Fibroblast of lung (primary cell): ENCODE measurements around the gene ARFGAP1. TPM values are rescaled to one million over a fixed set of nuclear protein-coding genes. Genes with fewer than 3 reads are reported as not detected.
A peak's percentile ranks its signal among the peaks of the same experiment; 100 is the strongest.

ENCODE experiments used
- DNase-seq, 2 donors: peaks; one replicate each; pipeline versions ENCODE4 v3.0.0 to v3.0.0-alpha.2; 2010; ENCODE audit warnings: low read depth in 2 of 2
- H2AFZ ChIP-seq: 2 replicates; pipeline ENCODE4 v1.5.1; 2012; ENCODE audit warnings: low read length, control low read depth, inconsistent platforms
- H3K27ac ChIP-seq: 2 replicates; pipeline ENCODE4 v1.5.1; 2011; ENCODE audit warnings: low read length, control low read depth; ENCODE audit not compliant: insufficient read depth
- H3K27me3 ChIP-seq: 2 replicates; pipeline ENCODE4 v1.5.1; 2011; ENCODE audit warnings: mild to moderate bottlenecking, low read length; ENCODE audit not compliant: control insufficient read depth, insufficient read depth
- H3K36me3 ChIP-seq: 2 replicates; pipeline ENCODE4 v1.5.1; 2011; ENCODE audit warnings: low read length; ENCODE audit not compliant: control insufficient read depth, insufficient read depth
- H3K4me1 ChIP-seq: 2 replicates; pipeline ENCODE4 v1.5.1; 2011; ENCODE audit warnings: low read length; ENCODE audit not compliant: control insufficient read depth, insufficient read depth; ENCODE audit errors: extremely low read depth
- H3K4me2 ChIP-seq: 2 replicates; pipeline ENCODE4 v1.5.1; 2011; ENCODE audit warnings: low read length, control low read depth; ENCODE audit not compliant: insufficient read depth; ENCODE audit errors: extremely low read depth
- H3K4me3 ChIP-seq, 4 experiments: fragments of 200-600 bp in 1 of 4; sonication (generic) in 1 of 4; replicated peaks in 1 of 4; 2 replicates each; pipeline ENCODE4 v1.5.1; 2011 to 2016; ENCODE audit warnings: low read length in 4 of 4, low read depth in 3 of 4, mild to moderate bottlenecking in 3 of 4, control low read depth in 2 of 4, inconsistent platforms in 1 of 4, mixed read lengths in 1 of 4; ENCODE audit not compliant: insufficient read depth in 1 of 4; ENCODE audit errors: control extremely low read depth in 1 of 4
- H3K79me2 ChIP-seq: 2 replicates; pipeline ENCODE4 v1.5.1; 2012; ENCODE audit warnings: mild to moderate bottlenecking, low read length, inconsistent platforms; ENCODE audit not compliant: control insufficient read depth, insufficient read depth
- H3K9ac ChIP-seq: 2 replicates; pipeline ENCODE4 v1.5.1; 2011; ENCODE audit warnings: mild to moderate bottlenecking, low read length, control low read depth; ENCODE audit not compliant: insufficient read depth
- H3K9me3 ChIP-seq: 2 replicates; pipeline ENCODE4 v1.5.1; 2012; ENCODE audit warnings: low read depth, low read length; ENCODE audit not compliant: control insufficient read depth, insufficient read depth
- H4K20me1 ChIP-seq: 2 replicates; pipeline ENCODE4 v1.5.1; 2011; ENCODE audit warnings: low read length; ENCODE audit not compliant: control insufficient read depth, insufficient read depth; ENCODE audit errors: extremely low read depth
- EZH2 ChIP-seq: IDR thresholded peaks from 2 replicates; pipeline ENCODE4 v1.5.1; 2012; ENCODE audit warnings: low read length, control low read depth, mild to moderate bottlenecking; ENCODE audit errors: missing control alignments
- polyA plus RNA-seq, 2 donors: library from polyadenylated mRNA; depleted of rRNA in 1 of 2; stranded (reverse) in 1 of 2; unstranded in 1 of 2; fragments of >200 nt; gene quantifications; 2 replicates each; pipeline ENCODE4 v1.2.1, GENCODE V29; 2011 to 2012; ENCODE audit warnings: missing spikeins in 1 of 2
- total RNA-seq: library from RNA; depleted of rRNA; stranded (reverse); fragments of >200 nt; gene quantifications from 2 replicates; pipeline ENCODE4 v1.2.1, GENCODE V29; 2014
- TF ChIP-seq, protein P1 (sequence below), 2 donors: IDR thresholded peaks in 1 of 2; conservative IDR thresholded peaks in 1 of 2; 1 replicate in 1 of 2; 2 replicates in 1 of 2; pipeline ENCODE4 v1.5.1; 2011 to 2012; ENCODE audit warnings: low read length in 2 of 2, control low read depth in 1 of 2, inconsistent platforms in 1 of 2, low read depth in 1 of 2, mild to moderate bottlenecking in 1 of 2

ARFGAP1 gene
- total and polyA plus RNA-seq, 2 donors (not counting 1 experiment from before 2014, with no cell fraction given): 37.6 to 42.9 TPM

DNA sequence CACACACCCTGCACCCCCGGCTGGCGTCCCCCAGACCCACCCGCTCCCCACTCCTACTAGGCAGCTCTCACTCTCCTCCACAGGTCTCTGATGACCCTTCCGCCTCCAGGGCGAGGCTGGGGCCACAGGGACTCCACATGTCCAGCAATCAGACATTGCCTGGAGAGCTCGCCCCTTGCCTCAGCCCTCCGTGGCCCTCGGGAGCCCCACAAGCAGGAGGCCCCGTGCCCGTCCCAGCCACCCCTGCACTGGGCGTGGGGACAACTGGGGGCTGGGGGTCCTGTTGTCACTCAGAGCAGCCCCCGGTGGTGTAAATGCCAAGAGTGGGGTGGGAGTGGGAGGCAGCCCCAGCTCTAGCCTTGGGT, 21.9 kb downstream of the ARFGAP1 start:
- Histone ChIP-seq H3K4me1 (no peaks in the 10 kb centered on the region), H3K36me3 (peaks cover 1% of the 10 kb centered on the region), H3K27ac (no peak overlapping the region), H3K9ac (no peak overlapping the region), H3K4me3 (no peak overlapping the region), H3K4me2 (no peak overlapping the region), H4K20me1 (no peaks in the 10 kb centered on the region), H3K9me3 (no peaks in the 10 kb centered on the region), H3K27me3 (peaks cover 11% of the 10 kb centered on the region), H3K79me2 (no peaks in the 10 kb centered on the region), H2AFZ (no peak overlapping the region)
- TF ChIP-seq EZH2: no peak
- TF ChIP-seq, protein P1, sequence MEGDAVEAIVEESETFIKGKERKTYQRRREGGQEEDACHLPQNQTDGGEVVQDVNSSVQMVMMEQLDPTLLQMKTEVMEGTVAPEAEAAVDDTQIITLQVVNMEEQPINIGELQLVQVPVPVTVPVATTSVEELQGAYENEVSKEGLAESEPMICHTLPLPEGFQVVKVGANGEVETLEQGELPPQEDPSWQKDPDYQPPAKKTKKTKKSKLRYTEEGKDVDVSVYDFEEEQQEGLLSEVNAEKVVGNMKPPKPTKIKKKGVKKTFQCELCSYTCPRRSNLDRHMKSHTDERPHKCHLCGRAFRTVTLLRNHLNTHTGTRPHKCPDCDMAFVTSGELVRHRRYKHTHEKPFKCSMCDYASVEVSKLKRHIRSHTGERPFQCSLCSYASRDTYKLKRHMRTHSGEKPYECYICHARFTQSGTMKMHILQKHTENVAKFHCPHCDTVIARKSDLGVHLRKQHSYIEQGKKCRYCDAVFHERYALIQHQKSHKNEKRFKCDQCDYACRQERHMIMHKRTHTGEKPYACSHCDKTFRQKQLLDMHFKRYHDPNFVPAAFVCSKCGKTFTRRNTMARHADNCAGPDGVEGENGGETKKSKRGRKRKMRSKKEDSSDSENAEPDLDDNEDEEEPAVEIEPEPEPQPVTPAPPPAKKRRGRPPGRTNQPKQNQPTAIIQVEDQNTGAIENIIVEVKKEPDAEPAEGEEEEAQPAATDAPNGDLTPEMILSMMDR (conservative IDR thresholded peaks at IDR 0.05 in 1 of 2, IDR thresholded peaks at IDR 0.05 in 1 of 2; ENCODE audit: low read depth in 1 of 2, low read length in 2 of 2): no peak
- DNase-seq: no peak

GRCh38 chr20:63295018-63295417, 22.4 kb downstream of the ARFGAP1 start:
- Histone ChIP-seq H2AFZ (no peak overlapping the region), H4K20me1 (no peaks in the 10 kb centered on the region), H3K4me3 (no peak overlapping the region), H3K27me3 (peaks cover 11% of the 10 kb centered on the region), H3K36me3 (no peaks in the 10 kb centered on the region), H3K27ac (no peak overlapping the region), H3K9me3 (no peaks in the 10 kb centered on the region), H3K4me1 (no peaks in the 10 kb centered on the region), H3K4me2 (no peak overlapping the region), H3K9ac (no peak overlapping the region), H3K79me2 (no peaks in the 10 kb centered on the region)
- TF ChIP-seq EZH2: peak; percentile 46
- TF ChIP-seq, protein P1 (conservative IDR thresholded peaks at IDR 0.05 in 1 of 2, IDR thresholded peaks at IDR 0.05 in 1 of 2; ENCODE audit: low read depth in 1 of 2, low read length in 2 of 2): no peak
- no peak for DNase-seq

DNA sequence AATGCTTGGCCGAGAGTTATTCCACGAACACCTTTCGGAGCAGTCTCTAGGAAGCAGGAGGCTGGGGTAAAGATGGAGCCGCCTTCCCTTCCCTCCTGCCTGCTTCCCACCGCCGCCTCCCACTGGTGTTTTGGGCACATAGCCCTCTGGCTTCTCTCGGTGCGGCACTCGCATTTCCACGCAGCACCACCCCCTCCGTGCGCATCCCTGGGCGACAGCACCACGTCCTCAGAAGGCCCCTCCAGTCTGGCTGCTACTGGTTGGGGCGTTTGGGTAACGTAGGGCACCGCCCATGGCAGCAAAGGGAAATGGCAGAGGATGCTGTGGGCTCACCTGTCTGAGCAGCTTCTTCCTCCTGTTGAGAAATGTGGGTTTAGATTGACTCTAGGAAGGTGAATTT, 22.8 kb downstream of the ARFGAP1 start:
- no peaks in the 10 kb centered on the region for H4K20me1 ChIP-seq
- peaks cover 11% of the 10 kb centered on the region for H3K27me3 ChIP-seq
- no peaks in the 10 kb centered on the region for H3K36me3 ChIP-seq
- H3K79me2 ChIP-seq: no peaks in the 10 kb centered on the region
- H3K9ac ChIP-seq: no peak overlapping the region
- no peak overlapping the region for H3K27ac ChIP-seq
- H3K9me3 ChIP-seq: no peaks in the 10 kb centered on the region
- H3K4me1 ChIP-seq: no peaks in the 10 kb centered on the region
- TF ChIP-seq EZH2: no peak
- TF ChIP-seq, protein P1 (conservative IDR thresholded peaks at IDR 0.05 in 1 of 2, IDR thresholded peaks at IDR 0.05 in 1 of 2; ENCODE audit: low read depth in 1 of 2, low read length in 2 of 2): no peak
- H3K4me2 ChIP-seq: no peak overlapping the region
- H2AFZ ChIP-seq: no peak overlapping the region
- DNase-seq: no peak
- no peak overlapping the region for H3K4me3 ChIP-seq
